Breast epithelium (tissue), 4 donors: ENCODE results near the gene PDLIM1. TPM values are rescaled to one million over a fixed set of nuclear protein-coding genes. Genes with fewer than 3 reads are reported as not detected.

Experiments used
- DNase-seq, 2 donors: peaks; one replicate each; pipeline ENCODE4 v3.0.0-alpha.2; 2019; ENCODE audit warnings: low spot score in 2 of 2
- H3K27ac ChIP-seq, 2 donors: fragments of 200-600 bp; sonication (generic) in 1 of 2; one replicate each; pipeline ENCODE4 v1.5.1; 2016 to 2019; ENCODE audit warnings: mild to moderate bottlenecking in 1 of 2
- H3K27me3 ChIP-seq, 2 donors: fragments of 200-600 bp; sonication (generic) in 1 of 2; one replicate each; pipeline versions ENCODE4 v1.5.1 to v1.6.0; 2017 to 2019; ENCODE audit warnings: control low read depth in 1 of 2, mild to moderate bottlenecking in 1 of 2
- H3K36me3 ChIP-seq: fragments of 200-600 bp; one replicate; pipeline ENCODE4 v1.5.1; 2019
- H3K4me1 ChIP-seq, 2 donors: fragments of 200-600 bp; sonication (generic); one replicate each; pipeline ENCODE4 v1.5.1; 2016 to 2019; ENCODE audit warnings: control low read depth in 1 of 2
- H3K4me3 ChIP-seq, 3 donors: fragments of 200-600 bp; sonication (generic); 1 replicate in 2 of 3; 2 replicates in 1 of 3; pipeline ENCODE4 v1.5.1; 2016 to 2019; ENCODE audit warnings: mild to moderate bottlenecking in 3 of 3, moderate library complexity in 2 of 3
- H3K9me3 ChIP-seq, 2 donors: fragments of 200-600 bp; sonication (generic) in 1 of 2; one replicate each; pipeline ENCODE4 v1.5.1; 2016 to 2019; ENCODE audit warnings: control low read depth in 1 of 2
- CTCF ChIP-seq, 3 donors: fragments of 450-650 bp; IDR thresholded peaks; one replicate each; pipeline ENCODE4 v1.5.1; 2016 to 2017; ENCODE audit warnings: antibody characterized with exemption in 3 of 3, mild to moderate bottlenecking in 3 of 3, moderate library complexity in 3 of 3
- POLR2A ChIP-seq: fragments of 450-650 bp; IDR thresholded peaks from one replicate; pipeline ENCODE4 v1.6.1; 2016; ENCODE audit warnings: antibody characterized with exemption, mild to moderate bottlenecking, moderate library complexity
- POLR2AphosphoS5 ChIP-seq, 3 donors: sonication (generic); formaldehyde crosslinking; IDR thresholded peaks; one replicate each; pipeline ENCODE4 v1.6.1; 2017; ENCODE audit warnings: antibody characterized with exemption in 3 of 3
- intact Hi-C: fragments of 100-400 bp; cut with DNase I; formaldehyde crosslinking; loops from one replicate; pipeline ENCODE4 v1.15.1; 2023; ENCODE audit warnings: low total_unique reads
- total RNA-seq, 3 donors: library from RNA; depleted of rRNA; stranded (reverse); fragments of >200 nt; gene quantifications; one replicate each; pipeline ENCODE4 v1.1.0, GENCODE V29; 2016

Gene PDLIM1
- total RNA-seq, 3 donors from 2014 or later, result 80.8 to 143 (median 87.7) TPM

GRCh38 chr10:95330966-95331453 lies 40.2 kb upstream of the PDLIM1 start:
- no peak for DNase-seq
- no peaks in the 10 kb centered on the region for H3K9me3 ChIP-seq
- no peak overlapping the region for H3K4me3 ChIP-seq
- TF ChIP-seq POLR2AphosphoS5 (IDR thresholded peaks at IDR 0.05), result no peak
- no peak for TF ChIP-seq POLR2A
- no peak for TF ChIP-seq CTCF (IDR thresholded peaks at IDR 0.05)
- H3K27ac ChIP-seq, result peak overlapping the region; percentile 38
- H3K4me1 ChIP-seq, result peaks cover 11 to 14% of the 10 kb centered on the region in 2 donors
- H3K27me3 ChIP-seq, result no peaks in the 10 kb centered on the region
- intact Hi-C loops, result no loop called here
- no peaks in the 10 kb centered on the region for H3K36me3 ChIP-seq

GRCh38 chr10:95329296-95329695 lies 38.5 kb upstream of the PDLIM1 start:
- Histone ChIP-seq H3K4me3 (no peak overlapping the region), H3K27me3 (no peaks in the 10 kb centered on the region), H3K36me3 (no peaks in the 10 kb centered on the region), H3K4me1 (peaks cover 2 to 6% of the 10 kb centered on the region in 2 donors), H3K9me3 (no peaks in the 10 kb centered on the region), H3K27ac (peak overlapping the region in 1 of 2 donors; percentile 29)
- intact Hi-C loops, result no loop called here
- DNase-seq, result peak in 1 of 2 donors; percentile 14
- TF ChIP-seq POLR2AphosphoS5 (IDR thresholded peaks at IDR 0.05) (no peak), CTCF (IDR thresholded peaks at IDR 0.05) (no peak), POLR2A (no peak)

DNA sequence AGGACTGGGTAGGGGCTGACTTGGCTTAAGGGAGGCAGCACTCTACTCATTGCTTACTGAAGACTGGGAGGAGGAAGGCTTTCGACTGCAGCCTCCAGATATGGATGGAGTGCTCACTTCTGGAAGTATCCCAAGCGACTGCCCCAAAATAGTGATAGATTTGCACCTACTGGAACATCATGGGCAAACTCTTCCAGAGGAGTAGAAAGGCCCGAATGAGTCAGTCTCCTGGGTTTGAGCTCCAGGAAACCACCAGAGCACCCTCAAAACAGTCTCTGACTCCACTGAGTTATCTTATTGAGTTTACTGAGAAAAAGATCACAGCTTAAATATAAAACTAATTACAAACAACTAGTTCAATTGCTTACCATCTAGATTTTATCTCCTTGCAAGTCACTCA lies 37.2 kb upstream of the PDLIM1 start:
- no peaks in the 10 kb centered on the region for H3K9me3 ChIP-seq
- intact Hi-C loops, result no loop called here
- no peaks in the 10 kb centered on the region for H3K27me3 ChIP-seq
- H3K36me3 ChIP-seq, result no peaks in the 10 kb centered on the region
- TF ChIP-seq CTCF (IDR thresholded peaks at IDR 0.05), result no peak
- H3K27ac ChIP-seq, result peak overlapping the region; percentile 71 to 73
- no peak for DNase-seq
- peaks cover 0 to 6% of the 10 kb centered on the region in 2 donors for H3K4me1 ChIP-seq
- no peak overlapping the region for H3K4me3 ChIP-seq

- Histone ChIP-seq H3K36me3 (no peaks in the 10 kb centered on the region), H3K4me3 (no peak overlapping the region), H3K4me1 (peaks cover 0 to 6% of the 10 kb centered on the region in 2 donors), H3K9me3 (no peaks in the 10 kb centered on the region), H3K27me3 (no peaks in the 10 kb centered on the region), H3K27ac (peak overlapping the region; percentile 71 to 73)
- TF ChIP-seq CTCF (IDR thresholded peaks at IDR 0.05), result peak in 2 of 3 donors; percentile 18 to 26
- TF ChIP-seq POLR2AphosphoS5 (IDR thresholded peaks at IDR 0.05), result no peak
- TF ChIP-seq POLR2A, result no peak
- peak; percentile 61 to 65 for DNase-seq
- intact Hi-C loops, result no loop called here
These were observed 36.6 kb upstream of the PDLIM1 start for GRCh38 chr10:95327367-95327766.

DNA sequence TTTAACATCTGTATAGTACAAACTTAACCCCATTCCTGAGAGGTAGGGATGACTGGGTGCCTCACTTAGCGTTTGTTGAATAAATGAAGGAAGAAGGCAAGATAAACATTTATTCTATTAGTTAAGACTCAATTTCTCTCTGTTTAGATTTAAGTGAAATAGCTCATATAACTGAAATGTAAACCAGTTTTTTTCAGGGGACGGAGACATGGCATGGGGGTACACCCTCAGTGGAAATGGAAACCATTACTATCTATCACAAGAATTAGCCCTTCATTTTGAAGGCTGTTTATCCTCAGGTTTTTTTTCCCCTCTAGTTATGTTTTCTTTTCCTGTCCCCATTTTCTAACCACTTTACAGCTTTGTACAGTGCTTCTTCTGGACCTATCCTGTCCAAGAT lies 35.6 kb upstream of the PDLIM1 start:
- intact Hi-C loops, result no loop called here
- Histone ChIP-seq H3K9me3 (no peaks in the 10 kb centered on the region), H3K36me3 (no peaks in the 10 kb centered on the region), H3K27ac (no peak overlapping the region), H3K4me3 (no peak overlapping the region), H3K4me1 (peaks cover 0 to 6% of the 10 kb centered on the region in 2 donors), H3K27me3 (no peaks in the 10 kb centered on the region)
- DNase-seq, result peak in 1 of 2 donors; percentile 5
- TF ChIP-seq CTCF (IDR thresholded peaks at IDR 0.05) (no peak), POLR2AphosphoS5 (IDR thresholded peaks at IDR 0.05) (no peak), POLR2A (no peak)
